HL-60 (cell line): Measurements from ENCODE around the gene CHID1.

Experiments used
- DNase-seq, 2 experiments: peaks; one replicate each; pipeline ENCODE4 v3.0.0-alpha.2; 2010 to 2020; ENCODE audit warnings: low read depth in 1 of 2, low spot score in 1 of 2
- H3K27ac ChIP-seq: fragments of 250-450 bp; sonication (Bioruptor Pico); replicated peaks from 2 replicates; pipeline ENCODE4 v1.5.1; 2020; ENCODE audit warnings: mild to moderate bottlenecking, moderate library complexity
- H3K27me3 ChIP-seq: fragments of 250-450 bp; sonication (Bioruptor Pico); 2 replicates; pipeline ENCODE4 v1.5.1; 2021; ENCODE audit warnings: mild to moderate bottlenecking, moderate library complexity; ENCODE audit not compliant: insufficient read depth, poor library complexity, severe bottlenecking
- H3K4me3 ChIP-seq: replicated peaks from 2 replicates; pipeline ENCODE4 v1.5.1; 2011; ENCODE audit warnings: mild to moderate bottlenecking, control low read depth, low read length; ENCODE audit not compliant: insufficient read depth
- GABPA ChIP-seq: IDR thresholded peaks from 2 replicates; pipeline ENCODE4 v1.6.1; 2012; ENCODE audit warnings: low read depth
- POLR2AphosphoS5 ChIP-seq: IDR thresholded peaks from 2 replicates; pipeline ENCODE4 v1.6.1; 2012; ENCODE audit warnings: low read depth
- REST ChIP-seq: IDR thresholded peaks from 2 replicates; pipeline ENCODE4 v1.6.1; 2012; ENCODE audit warnings: low read depth; ENCODE audit not compliant: insufficient replicate concordance
- SPI1 ChIP-seq: IDR thresholded peaks from 2 replicates; pipeline ENCODE4 v1.6.1; 2012; ENCODE audit warnings: low read depth, mild to moderate bottlenecking, borderline replicate concordance
- TF ChIP-seq, protein P1 (sequence below): IDR thresholded peaks from one replicate; pipeline ENCODE4 v1.5.1; 2011; ENCODE audit warnings: low read length, control low read depth, inconsistent platforms; ENCODE audit not compliant: insufficient read depth

The CHID1 gene

GRCh38 chr11:923691-924405 lies 13.2 kb upstream of the CHID1 start:
- Histone ChIP-seq H3K27me3 (no peaks in the 10 kb centered on the region), H3K4me3 (no peak overlapping the region), H3K27ac (no peak overlapping the region)
- DNase-seq = no peak
- no peak for TF ChIP-seq POLR2AphosphoS5
- TF ChIP-seq, protein P1, sequence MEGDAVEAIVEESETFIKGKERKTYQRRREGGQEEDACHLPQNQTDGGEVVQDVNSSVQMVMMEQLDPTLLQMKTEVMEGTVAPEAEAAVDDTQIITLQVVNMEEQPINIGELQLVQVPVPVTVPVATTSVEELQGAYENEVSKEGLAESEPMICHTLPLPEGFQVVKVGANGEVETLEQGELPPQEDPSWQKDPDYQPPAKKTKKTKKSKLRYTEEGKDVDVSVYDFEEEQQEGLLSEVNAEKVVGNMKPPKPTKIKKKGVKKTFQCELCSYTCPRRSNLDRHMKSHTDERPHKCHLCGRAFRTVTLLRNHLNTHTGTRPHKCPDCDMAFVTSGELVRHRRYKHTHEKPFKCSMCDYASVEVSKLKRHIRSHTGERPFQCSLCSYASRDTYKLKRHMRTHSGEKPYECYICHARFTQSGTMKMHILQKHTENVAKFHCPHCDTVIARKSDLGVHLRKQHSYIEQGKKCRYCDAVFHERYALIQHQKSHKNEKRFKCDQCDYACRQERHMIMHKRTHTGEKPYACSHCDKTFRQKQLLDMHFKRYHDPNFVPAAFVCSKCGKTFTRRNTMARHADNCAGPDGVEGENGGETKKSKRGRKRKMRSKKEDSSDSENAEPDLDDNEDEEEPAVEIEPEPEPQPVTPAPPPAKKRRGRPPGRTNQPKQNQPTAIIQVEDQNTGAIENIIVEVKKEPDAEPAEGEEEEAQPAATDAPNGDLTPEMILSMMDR = no peak
- TF ChIP-seq REST = no peak
- TF ChIP-seq GABPA = no peak
- no peak for TF ChIP-seq SPI1

GRCh38 chr11:921921-922678 lies 11.5 kb upstream of the CHID1 start:
- TF ChIP-seq, protein P1 = no peak
- TF ChIP-seq SPI1 = no peak
- no peak for TF ChIP-seq GABPA
- TF ChIP-seq REST = no peak
- no peak for TF ChIP-seq POLR2AphosphoS5
- no peak for DNase-seq

DNA sequence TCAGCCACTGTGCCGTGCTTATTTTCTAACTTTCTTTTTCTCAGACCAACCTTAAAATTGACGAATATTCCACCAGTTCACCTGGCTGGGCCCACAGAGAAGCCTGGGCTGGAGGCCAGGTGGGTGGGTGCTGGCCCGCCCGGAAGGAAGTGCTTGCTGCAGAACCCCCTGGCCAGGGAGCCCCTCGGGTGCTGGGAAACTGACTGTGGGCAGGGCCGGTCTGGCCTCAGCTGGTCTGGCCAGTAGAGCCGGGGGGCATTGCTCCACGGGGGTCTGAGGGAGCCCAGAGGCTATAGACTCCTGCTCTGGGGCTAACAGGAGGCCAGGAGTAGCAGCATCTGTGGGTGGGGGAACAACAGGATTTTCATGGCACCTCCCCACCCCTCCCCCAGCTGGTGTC lies 6.8 kb upstream of the CHID1 start:
- DNase-seq = no peak

More at GRCh38 chr11:921921-922678, 11.5 kb upstream of the CHID1 start:
- no peaks in the 10 kb centered on the region for H3K27me3 ChIP-seq
- no peak overlapping the region for H3K4me3 ChIP-seq
- H3K27ac ChIP-seq = no peak overlapping the region

More for the DNA sequence above, 6.8 kb upstream of the CHID1 start:
- TF ChIP-seq SPI1 (no peak), GABPA (no peak), POLR2AphosphoS5 (no peak), REST (no peak)
- TF ChIP-seq, protein P1 = no peak
- Histone ChIP-seq H3K27ac (no peak overlapping the region), H3K27me3 (no peaks in the 10 kb centered on the region), H3K4me3 (no peak overlapping the region)
